PFSK-1 (cell line): ENCODE measurements around the gene HMMR.

Experiments
- POLR2AphosphoS5 ChIP-seq: IDR thresholded peaks from 2 replicates; pipeline ENCODE4 v1.6.1; 2012; ENCODE audit warnings: low read depth, mild to moderate bottlenecking, control low read depth, low read length, moderate library complexity
- REST ChIP-seq, 2 experiments: IDR thresholded peaks; 2 replicates each; pipeline versions ENCODE4 v1.6.1 to v1.8.0; 2011 to 2012; ENCODE audit warnings: low read depth in 2 of 2, low read length in 2 of 2, control low read depth in 1 of 2, inconsistent platforms in 1 of 2, mild to moderate bottlenecking in 1 of 2, moderate library complexity in 1 of 2; ENCODE audit not compliant: insufficient read depth in 1 of 2

GRCh38 chr5:163497315-163497714, 36.9 kb downstream of the HMMR start:
- no peak for TF ChIP-seq POLR2AphosphoS5
- TF ChIP-seq REST (IDR thresholded peaks at IDR 0.05; ENCODE audit: insufficient read depth in 1 of 2, low read depth in 2 of 2, low read length in 2 of 2) = no peak
